Dermis blood vessel endothelial cell (primary cell): ENCODE measurements around the gene OGDHL. TPM values are rescaled to one million over a fixed set of nuclear protein-coding genes. Genes with fewer than 3 reads are reported as not detected.
"Not testable (repeated sequence)": the region's sequence is repeated elsewhere in the genome, so short reads cannot be mapped to it uniquely, and the experiment has no call there.

Experiments used
- DNase-seq: peaks from one replicate; pipeline ENCODE4 v3.0.0; 2010
- total RNA-seq: library from RNA; depleted of rRNA; stranded (reverse); fragments of >200 nt; gene quantifications from 2 replicates; pipeline ENCODE4 v1.2.3, GENCODE V29; 2014

OGDHL gene
- total RNA-seq, 1 donor from 2014 or later = 0.85 TPM

DNA sequence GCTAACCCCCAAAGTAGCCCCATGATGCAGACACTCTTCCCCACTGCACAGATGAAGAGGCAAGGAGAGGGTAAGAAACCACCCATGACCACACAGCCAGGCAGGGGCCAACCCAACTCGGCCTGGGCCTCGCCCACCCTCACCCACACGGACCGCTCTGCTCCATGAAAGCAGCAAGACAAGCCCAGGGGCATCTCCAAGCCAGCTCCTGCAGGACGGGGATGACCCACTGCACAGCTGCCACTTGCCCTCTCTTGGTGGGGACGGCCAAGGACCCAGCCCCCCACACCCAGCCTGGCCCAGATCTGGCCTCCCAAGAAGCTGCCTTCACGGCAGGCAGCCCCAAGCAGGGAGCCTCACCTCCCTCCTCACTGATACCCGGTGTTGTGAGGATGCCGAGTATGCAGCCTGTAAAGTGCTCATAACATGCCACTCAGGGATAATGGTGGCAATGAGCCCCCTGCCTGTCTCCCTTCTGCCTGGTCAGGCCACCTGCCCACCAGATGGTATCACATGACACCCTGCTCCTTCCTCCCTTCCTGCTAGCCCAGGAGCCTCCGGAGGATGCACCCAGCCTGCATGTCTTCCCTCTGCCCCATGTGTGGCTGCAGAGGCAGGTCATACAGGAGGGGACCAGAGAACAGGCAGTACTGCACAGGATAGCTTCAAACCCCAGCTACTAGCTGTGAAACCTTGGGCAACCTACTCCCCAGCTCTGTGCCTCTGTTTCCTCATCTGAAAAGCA lies 23.3 kb downstream of the OGDHL start:
- no peak for DNase-seq

DNA sequence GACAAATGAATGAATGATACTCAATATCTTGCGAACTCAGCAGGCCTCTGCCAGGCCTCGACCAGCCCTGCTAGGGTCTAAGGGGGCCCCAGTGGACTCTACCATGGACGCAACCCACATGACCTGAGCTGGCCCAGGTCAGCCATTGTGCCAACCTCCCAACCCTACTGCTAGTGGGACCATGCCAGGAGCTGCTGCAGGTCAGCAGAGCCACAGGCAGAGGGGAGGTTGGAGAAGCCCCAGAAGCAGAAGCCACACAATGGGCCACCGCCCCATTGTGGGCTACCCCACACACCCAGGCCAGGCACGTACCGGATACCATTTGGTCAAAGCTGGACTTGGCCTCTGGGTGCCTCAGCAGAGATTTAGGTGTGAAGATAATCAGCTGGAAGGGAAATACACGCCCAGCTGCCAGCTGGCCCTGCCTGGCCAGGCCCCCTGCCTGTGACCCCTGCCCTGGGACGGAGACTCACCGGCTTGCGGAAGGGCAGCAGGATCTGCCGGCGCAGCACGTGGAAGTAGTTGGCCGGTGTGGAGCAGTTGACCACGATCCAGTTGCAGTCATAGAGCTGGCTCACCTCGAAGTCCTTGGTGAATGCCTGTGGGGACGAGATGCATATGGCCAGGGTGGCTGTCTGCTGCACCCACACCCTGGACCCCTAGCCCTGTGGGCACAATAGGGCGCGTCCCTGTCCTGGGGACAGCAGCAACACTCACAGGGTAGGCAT lies 24.5 kb downstream of the OGDHL start:
- DNase-seq = no peak

DNA sequence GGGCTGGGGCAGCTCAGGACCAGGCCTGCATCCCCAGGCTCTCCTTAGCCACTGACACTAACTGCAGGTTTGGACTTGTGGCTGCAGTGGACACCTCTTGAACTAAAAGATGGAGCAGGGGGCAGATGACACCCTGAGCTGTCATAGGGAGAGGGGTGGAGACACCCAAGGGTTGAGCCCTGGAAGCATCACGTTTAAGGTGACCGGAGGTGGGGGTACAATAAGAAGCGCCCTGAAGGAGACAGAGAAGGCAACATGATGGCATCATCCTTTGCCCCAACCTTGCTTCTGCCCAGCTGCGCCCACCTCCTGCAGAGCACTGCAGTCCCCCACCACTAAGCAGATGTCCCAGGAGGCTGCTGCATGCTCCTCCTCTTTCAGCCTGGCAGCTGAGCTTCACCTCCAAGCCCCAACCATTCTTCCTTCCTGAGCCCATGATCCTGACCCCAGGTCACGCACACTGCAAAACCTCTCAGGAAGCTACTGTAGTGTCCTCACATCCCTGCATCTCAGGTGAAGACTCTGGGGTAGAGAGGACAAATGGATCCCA lies 25.5 kb downstream of the OGDHL start:
- no peak for DNase-seq

DNA sequence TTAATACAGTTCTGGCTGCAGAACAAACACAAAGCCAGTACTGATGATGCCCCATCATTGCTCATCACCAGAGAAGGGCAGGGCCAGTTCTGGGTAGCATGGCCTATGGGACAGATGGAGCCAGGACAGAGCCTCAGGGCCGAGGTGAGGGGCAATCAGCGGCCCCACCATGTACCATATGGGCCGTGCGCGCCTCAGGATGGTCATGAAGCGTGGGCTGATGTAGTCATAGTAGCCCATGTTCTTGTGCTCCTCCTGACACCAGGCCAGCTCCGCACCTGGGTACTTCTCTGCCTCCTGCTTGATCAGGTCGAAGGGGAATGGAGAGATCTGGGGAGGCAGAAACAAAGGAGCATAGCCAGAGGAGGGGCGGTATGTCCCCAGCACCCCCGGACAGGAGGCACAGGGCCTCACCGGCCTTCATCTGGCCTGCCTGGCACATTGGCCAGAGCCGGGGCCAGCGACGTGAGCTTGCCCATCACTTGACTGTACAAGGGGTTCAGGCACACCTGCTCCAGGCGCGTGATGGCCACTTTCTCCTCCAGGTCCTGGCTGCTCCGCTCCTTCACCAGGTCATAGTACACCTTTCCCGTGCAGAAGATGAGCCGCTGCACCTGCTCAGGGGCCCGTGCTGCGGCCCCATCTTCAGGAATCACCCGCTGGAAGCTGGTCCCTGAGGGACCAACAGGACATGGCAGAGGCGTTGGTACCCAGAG lies 26.1 kb downstream of the OGDHL start:
- DNase-seq = no peak

DNA sequence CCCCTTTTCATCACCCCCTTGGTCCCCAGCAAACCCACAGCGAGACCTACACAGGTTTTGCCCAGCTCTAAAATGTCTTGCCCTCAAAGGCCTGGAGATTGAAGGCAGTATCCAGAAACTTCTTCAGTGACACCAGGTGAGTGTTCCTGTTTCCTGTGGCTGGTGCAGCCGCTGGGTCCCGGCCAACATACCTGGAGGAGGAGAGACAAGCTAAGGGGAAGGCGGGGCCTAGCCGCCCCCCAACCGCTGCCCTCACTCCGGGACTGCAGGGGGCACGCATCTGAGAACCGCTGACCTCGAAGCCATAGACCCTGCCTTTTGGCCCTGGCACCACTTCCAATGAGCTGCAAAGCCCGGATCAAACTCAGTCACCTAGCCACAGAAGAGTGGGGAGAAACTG lies 27.0 kb downstream of the OGDHL start:
- no peak for DNase-seq

DNA sequence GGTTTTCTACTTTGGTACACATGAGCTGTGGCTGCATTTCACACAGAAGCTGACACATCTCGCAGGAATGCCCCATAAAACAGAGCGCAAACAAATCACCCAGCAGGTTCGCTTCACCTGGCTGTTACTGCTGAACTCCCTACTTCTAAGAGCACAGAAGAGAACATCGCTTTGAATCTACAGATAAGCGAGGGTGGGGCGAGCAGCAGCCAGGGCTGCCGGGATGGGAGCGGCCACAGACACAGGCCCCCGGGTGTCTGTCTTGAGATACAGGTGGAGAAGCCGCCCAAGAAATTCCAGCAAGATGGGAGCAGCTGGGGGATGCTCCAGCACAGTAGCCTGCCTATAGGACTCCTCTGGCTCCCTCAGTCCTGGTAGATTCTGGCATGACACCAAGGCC lies 27.4 kb downstream of the OGDHL start:
- DNase-seq = no peak

DNA sequence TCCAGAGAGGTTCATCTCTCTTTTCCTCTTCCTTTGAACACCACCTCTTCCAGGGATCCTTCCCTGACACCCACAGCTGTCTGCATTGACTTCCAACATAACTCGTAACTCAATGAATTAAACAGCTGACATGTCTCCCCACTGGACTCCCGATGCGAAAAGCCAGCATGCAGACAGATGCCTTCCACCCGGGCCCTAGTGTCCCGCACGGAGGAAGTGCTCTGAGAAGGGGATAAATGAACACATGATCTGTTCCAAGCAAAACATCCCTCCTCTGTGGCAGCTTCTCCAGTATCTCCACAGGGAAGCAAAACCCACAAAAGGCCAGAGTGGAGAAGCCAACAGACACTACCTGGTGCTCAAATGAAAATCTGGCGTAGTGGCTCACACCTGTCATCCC lies 28.3 kb downstream of the OGDHL start:
- DNase-seq = no peak

DNA sequence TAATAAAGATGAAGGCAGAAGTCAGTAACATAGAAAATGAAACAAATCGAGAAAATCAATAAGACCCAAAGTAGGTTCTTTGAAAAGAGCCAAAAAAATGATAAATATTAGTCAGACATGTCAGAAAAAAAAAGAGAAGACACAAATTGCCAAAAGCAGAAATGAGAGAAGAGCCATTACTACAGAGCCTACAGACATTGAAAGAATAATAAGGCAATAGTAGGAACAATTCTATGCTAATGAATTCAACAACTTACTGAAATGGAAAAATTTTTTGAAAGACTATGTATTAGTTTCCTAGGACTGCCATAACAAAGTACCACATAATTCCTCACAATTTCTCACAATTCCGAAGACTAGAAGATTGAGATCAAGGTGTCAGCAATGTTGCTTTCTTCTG lies 35.5 kb downstream of the OGDHL start:
- no peak for DNase-seq

DNA sequence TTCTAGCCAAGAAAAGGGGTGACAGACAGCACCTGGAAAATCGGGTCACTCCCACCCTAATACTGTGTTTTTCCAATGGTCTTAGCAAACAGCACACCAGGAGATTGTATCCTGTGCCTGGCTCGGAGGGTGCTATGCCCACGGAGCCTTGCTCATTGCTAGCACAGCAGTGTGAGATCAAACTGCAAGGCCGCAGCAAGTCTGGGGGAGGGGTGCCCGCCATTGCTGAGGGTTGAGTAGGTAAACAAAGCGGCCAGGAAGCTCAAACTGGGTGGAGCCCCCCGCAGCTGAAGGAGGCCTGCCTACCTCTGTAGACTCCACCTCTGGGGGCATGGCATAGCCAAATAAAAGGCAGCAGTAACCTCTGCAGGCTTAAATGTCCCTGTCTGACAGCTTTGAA lies 47.0 kb downstream of the OGDHL start:
- not testable (repeated sequence) for DNase-seq

DNA sequence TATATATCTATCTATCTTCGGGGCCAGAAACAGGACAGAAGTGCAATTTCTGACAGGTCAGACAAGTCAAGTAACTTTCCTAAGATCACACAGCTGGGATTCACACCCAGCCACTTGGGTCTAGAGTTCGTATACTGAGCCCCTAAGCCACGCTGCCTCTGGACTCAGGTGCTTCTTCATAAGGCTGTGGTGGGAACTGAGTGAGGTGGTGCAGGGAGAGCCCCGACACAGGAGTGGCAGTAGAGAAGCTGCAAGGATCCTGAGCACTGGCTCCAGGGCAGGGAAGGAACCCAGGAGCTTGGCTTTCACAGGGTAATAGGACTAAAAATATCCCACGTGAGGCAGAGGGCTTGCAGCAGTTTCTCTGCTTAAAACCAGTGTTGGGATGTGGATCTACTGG lies 48.9 kb downstream of the OGDHL start:
- DNase-seq = no peak

GRCh38 chr10:49711481-49711880 lies 50.6 kb downstream of the OGDHL start:
- no peak for DNase-seq

DNA sequence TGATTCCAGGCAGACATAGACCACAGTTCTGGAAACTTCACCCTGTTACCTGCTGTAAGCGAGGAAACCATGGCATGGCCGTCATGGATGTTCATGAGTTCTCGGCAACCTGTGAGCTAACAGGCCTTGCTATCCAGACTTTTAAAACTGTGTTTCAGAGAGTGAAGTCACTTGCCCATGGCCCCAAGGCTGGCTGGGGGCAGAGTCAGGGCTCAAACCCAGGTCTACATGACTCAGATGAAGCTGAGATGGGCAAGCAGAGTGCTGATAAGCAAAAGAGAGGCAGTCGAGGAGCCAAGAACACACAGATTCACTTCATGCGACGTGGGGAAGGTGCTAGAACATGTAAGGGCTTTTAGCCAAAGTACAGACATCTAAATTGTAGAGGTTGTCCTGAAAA lies 51.2 kb downstream of the OGDHL start:
- no peak for DNase-seq

DNA sequence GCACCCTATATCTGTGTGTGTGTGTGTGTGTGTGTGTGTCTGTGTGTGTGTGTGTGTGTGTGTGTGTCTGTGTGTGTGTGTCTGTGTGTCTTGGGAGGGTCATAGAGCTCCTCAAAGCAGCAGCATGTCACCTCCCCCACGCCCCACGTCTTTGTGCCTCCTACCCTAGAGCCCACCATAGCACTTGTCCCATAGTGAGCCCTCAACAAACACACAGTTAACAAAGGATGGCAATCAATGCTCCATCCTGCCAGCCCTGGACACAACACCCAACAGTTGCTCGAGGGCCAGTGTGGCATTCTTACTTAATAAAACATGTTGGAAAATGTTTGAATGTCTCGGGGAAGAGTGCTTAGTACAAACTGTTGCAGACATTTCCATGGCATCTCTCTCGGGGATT lies 52.2 kb downstream of the OGDHL start:
- DNase-seq = no peak

DNA sequence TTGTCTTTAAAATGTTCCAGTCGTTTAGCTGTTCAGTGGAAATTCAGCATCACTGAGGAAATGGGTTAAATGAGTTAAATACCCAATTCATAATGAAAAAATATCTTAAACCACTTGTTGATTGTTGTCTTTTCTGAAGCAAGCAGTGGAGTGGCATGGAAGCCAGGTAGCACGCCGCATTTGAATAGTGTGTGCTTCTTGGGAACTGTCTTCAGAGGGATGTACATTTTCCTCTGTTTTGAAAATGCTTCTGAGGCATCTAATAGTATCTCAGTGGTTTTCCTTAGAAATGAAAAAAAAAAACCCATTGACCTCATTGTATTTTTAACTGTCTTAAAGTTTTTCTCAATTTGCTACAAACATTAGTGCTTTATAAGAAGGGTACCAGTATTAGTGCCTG lies 54.5 kb downstream of the OGDHL start:
- no peak for DNase-seq

- DNase-seq = no peak
These were observed 61.1 kb downstream of the OGDHL start for GRCh38 chr10:49700997-49701396.

- no peak for DNase-seq
These were observed 61.9 kb downstream of the OGDHL start for GRCh38 chr10:49700211-49700610.

GRCh38 chr10:49698679-49699078 lies 63.4 kb downstream of the OGDHL start:
- DNase-seq = no peak

- DNase-seq = no peak
These were observed 65.8 kb downstream of the OGDHL start for GRCh38 chr10:49696311-49696710.

DNA sequence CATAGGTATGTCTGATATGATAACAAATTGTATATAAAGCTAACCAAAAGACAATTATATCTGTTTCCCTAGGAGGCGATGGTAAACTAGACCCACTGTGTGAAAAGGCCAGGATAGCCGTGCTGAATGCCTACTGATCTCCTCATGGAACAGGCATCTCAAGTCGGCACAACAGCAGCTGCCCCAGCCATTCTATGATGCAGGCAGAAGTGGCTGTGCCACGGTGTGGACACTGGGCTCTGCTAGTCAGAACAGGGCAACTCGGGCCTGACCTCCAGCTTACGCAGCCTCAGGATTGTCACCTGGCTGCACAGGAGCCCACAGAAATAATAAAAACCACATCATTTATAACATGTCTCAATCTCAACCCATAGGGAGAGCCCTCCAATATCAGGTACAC lies 67.7 kb downstream of the OGDHL start:
- DNase-seq = no peak

DNA sequence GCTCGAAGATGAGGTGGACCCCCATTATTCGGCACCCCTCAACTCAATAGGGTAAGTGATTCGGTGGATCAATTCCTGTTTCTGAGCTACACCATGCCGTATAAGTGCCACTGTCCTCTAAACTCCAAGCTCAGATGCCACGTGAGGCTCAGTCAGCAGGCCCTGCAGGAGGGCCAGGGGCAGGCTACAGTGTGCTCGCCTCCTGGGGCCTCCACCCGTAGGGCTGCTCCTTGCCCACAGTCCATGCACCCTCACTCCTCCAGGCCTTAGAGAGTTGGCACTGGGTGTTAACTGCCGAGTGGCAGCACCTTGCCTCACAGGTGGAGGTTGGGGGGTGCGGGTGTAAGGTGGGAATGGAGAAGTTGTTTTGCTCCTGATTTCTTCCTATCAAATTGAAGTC lies 70.5 kb downstream of the OGDHL start:
- DNase-seq = no peak

- no peak for DNase-seq
These were observed 71.3 kb downstream of the OGDHL start for GRCh38 chr10:49690698-49691356.

GRCh38 chr10:49689882-49690510 lies 72.1 kb downstream of the OGDHL start:
- no peak for DNase-seq
